Chondrocyte (in vitro differentiated cells): ENCODE data around the gene WBP11. TPM values are rescaled to one million over a fixed set of nuclear protein-coding genes. Genes with fewer than 3 reads are reported as not detected.

ENCODE experiments used
- DNase-seq: peaks from one replicate; pipeline ENCODE4 v3.0.0; 2021; ENCODE audit warnings: mixed read lengths, low spot score
- H3K27ac Mint-ChIP-seq: one replicate; pipeline ENCODE4 v1.8.0; 2021; ENCODE audit warnings: mild to moderate bottlenecking, moderate library complexity, mixed read lengths; ENCODE audit not compliant: unreplicated experiment
- H3K27me3 Mint-ChIP-seq: 2 replicates; pipeline ENCODE4 v1.8.0; 2021; ENCODE audit warnings: low read depth, mixed read lengths
- H3K36me3 Mint-ChIP-seq: 2 replicates; pipeline ENCODE4 v1.8.0; 2021; ENCODE audit warnings: low read depth, mixed read lengths
- H3K4me1 Mint-ChIP-seq: 2 replicates; pipeline ENCODE4 v1.8.0; 2021; ENCODE audit warnings: low read depth, mild to moderate bottlenecking, mixed read lengths
- H3K4me3 Mint-ChIP-seq: one replicate; pipeline ENCODE4 v1.8.0; 2021; ENCODE audit warnings: mild to moderate bottlenecking, moderate library complexity, mixed read lengths; ENCODE audit not compliant: unreplicated experiment
- H3K9me3 Mint-ChIP-seq: 2 replicates; pipeline ENCODE4 v1.8.0; 2021; ENCODE audit warnings: low read depth, mixed read lengths
- total RNA-seq: library from RNA; stranded (reverse); gene quantifications from 3 replicates; pipeline ENCODE4 v1.2.1, GENCODE V29; 2021
- TF ChIP-seq, protein P1 (sequence below): fragments of 200-600 bp; sonication (generic); IDR thresholded peaks from 2 replicates; pipeline ENCODE4 v1.5.0; 2021; ENCODE audit warnings: antibody characterized with exemption, mild to moderate bottlenecking, moderate library complexity

The WBP11 gene
- total RNA-seq, 1 donor from 2014 or later: 46.2 TPM

DNA sequence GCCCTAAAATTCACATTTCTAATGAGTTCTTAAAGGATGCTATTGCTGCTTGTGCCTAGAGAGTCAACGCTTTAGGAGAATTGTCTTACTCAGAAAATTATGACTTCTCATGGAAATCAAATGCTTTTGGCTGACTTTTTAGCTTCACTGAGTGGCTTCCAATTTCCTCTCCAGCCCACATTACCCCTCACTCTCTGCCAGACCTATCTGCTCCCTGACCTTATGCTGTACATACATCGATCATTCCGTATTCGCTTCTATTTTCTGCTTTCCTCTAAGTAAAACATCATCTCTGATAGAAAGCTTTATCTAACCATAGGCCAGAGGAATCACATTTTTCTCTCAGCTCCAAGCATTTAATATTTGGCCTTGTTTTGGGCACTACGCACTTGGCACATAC, 23.2 kb upstream of the WBP11 start:
- no peak for DNase-seq
- TF ChIP-seq, protein P1, sequence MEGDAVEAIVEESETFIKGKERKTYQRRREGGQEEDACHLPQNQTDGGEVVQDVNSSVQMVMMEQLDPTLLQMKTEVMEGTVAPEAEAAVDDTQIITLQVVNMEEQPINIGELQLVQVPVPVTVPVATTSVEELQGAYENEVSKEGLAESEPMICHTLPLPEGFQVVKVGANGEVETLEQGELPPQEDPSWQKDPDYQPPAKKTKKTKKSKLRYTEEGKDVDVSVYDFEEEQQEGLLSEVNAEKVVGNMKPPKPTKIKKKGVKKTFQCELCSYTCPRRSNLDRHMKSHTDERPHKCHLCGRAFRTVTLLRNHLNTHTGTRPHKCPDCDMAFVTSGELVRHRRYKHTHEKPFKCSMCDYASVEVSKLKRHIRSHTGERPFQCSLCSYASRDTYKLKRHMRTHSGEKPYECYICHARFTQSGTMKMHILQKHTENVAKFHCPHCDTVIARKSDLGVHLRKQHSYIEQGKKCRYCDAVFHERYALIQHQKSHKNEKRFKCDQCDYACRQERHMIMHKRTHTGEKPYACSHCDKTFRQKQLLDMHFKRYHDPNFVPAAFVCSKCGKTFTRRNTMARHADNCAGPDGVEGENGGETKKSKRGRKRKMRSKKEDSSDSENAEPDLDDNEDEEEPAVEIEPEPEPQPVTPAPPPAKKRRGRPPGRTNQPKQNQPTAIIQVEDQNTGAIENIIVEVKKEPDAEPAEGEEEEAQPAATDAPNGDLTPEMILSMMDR: no peak
- H3K4me3 Mint-ChIP-seq: no peak overlapping the region
- H3K27me3 Mint-ChIP-seq: no peaks in the 10 kb centered on the region
- H3K4me1 Mint-ChIP-seq: peaks cover 26% of the 10 kb centered on the region
- no peak overlapping the region for H3K27ac Mint-ChIP-seq
- no peaks in the 10 kb centered on the region for H3K36me3 Mint-ChIP-seq
- no peaks in the 10 kb centered on the region for H3K9me3 Mint-ChIP-seq

- TF ChIP-seq, protein P1: no peak
- Mint-ChIP-seq H3K9me3 (no peaks in the 10 kb centered on the region), H3K27me3 (no peaks in the 10 kb centered on the region), H3K36me3 (no peaks in the 10 kb centered on the region), H3K4me1 (peaks cover 26% of the 10 kb centered on the region), H3K4me3 (no peak overlapping the region), H3K27ac (peak overlapping the region; percentile 13)
- DNase-seq: no peak
Observed at GRCh38 chr12:14825256-14825655, 22.0 kb upstream of the WBP11 start.

GRCh38 chr12:14824012-14824634, 20.8 kb upstream of the WBP11 start:
- no peak overlapping the region for H3K4me3 Mint-ChIP-seq
- H3K9me3 Mint-ChIP-seq: no peaks in the 10 kb centered on the region
- no peak for DNase-seq
- H3K27ac Mint-ChIP-seq: peak overlapping the region; percentile 66
- H3K4me1 Mint-ChIP-seq: peaks cover 26% of the 10 kb centered on the region
- TF ChIP-seq, protein P1: no peak
- H3K27me3 Mint-ChIP-seq: no peaks in the 10 kb centered on the region
- H3K36me3 Mint-ChIP-seq: no peaks in the 10 kb centered on the region

DNA sequence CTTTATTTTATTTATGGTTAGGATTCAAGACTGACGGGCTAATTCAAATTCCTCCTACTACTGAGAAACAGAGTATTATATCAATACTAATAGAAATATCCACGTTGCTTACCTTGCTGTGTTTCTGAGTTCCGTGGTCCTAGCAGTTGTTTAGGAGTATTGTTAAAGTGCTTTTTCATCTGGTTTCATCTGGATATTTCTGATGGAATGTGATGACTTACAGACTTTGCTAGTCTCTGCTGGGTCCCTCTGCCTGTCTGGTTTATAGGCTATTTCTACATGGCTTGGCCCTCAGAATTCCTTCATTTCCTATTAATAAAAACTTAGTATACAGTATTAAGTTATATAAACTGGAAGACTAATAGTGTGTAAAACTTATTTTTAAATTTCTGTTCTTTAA, 10.7 kb upstream of the WBP11 start, which contains the start of gene SMCO3:
Gene SMCO3 (minus strand): TSS at position 169 of the 400 bp plus-strand sequence. CDS start 7,502 bp downstream, outside the sequence.
- Mint-ChIP-seq H3K4me3 (no peak within 1 kb of the TSS), H3K4me1 (no peaks in the 10 kb centered on the region), H3K9me3 (peaks cover 8% of the 10 kb centered on the region), H3K27ac (no peak within 1 kb of the TSS), H3K36me3 (peaks cover 2% of the 10 kb centered on the region), H3K27me3 (no peaks in the 10 kb centered on the region)
- DNase-seq: no peak
- TF ChIP-seq, protein P1: no peak

GRCh38 chr12:14811486-14811885, 8.2 kb upstream of the WBP11 start:
- no peak overlapping the region for H3K4me3 Mint-ChIP-seq
- H3K9me3 Mint-ChIP-seq: no peaks in the 10 kb centered on the region
- no peak for DNase-seq
- no peaks in the 10 kb centered on the region for H3K4me1 Mint-ChIP-seq
- no peak overlapping the region for H3K27ac Mint-ChIP-seq
- TF ChIP-seq, protein P1: no peak
- H3K36me3 Mint-ChIP-seq: no peaks in the 10 kb centered on the region
- no peaks in the 10 kb centered on the region for H3K27me3 Mint-ChIP-seq
